HG03378 (cell line): ENCODE measurements around the gene FOXP1.
"Not testable (repeated sequence)": the region's sequence is repeated elsewhere in the genome, so short reads cannot be mapped to it uniquely, and the experiment has no call there.

Experiments
- ATAC-seq: cut with Tn5 transposase; IDR thresholded peaks from one replicate; pipeline ENCODE4 v1.9.1; 2021; ENCODE audit warnings: mild to moderate bottlenecking, moderate library complexity; ENCODE audit not compliant: unreplicated experiment

Gene FOXP1

DNA sequence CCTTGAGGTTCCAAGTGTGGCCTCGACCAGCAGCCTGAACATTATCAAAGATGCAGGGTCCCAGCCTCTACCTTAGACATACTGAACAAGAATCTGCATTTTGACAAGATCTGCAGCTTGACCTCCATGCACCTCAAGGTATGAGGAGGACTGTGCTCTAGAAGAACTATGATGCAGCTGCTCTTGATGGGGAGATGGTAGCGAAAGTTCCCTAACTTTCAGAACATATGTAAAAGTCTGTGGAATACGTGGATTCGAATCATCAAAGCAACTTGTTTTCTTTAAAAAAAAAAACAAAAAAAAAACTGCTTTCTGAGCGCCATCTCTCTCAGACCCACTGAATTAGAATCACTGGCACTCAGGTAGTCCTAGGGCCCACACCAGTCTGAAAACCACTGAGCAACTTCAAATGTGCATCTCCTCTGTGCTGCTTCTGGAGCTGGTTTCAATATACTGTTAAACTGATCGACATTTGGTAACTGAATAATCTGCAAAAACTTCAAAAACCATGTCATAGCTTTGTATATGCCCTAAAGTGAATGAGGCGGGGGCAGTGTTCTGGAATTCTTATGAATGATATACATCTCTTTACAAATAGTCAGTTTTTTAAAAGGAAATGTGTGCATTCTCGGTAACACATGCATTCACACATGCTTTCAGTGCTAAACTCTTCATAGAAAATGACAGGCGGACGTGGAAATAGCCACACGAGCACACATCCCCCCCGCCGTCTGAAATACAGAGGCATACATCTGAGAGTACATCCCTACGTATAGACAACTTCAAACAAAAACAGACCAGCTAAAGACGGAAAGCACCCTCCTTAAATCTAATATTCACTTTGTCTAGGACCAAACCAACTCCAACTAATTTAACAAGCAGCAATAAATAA is 128.8 kb downstream of the FOXP1 start:
- no peak for ATAC-seq

DNA sequence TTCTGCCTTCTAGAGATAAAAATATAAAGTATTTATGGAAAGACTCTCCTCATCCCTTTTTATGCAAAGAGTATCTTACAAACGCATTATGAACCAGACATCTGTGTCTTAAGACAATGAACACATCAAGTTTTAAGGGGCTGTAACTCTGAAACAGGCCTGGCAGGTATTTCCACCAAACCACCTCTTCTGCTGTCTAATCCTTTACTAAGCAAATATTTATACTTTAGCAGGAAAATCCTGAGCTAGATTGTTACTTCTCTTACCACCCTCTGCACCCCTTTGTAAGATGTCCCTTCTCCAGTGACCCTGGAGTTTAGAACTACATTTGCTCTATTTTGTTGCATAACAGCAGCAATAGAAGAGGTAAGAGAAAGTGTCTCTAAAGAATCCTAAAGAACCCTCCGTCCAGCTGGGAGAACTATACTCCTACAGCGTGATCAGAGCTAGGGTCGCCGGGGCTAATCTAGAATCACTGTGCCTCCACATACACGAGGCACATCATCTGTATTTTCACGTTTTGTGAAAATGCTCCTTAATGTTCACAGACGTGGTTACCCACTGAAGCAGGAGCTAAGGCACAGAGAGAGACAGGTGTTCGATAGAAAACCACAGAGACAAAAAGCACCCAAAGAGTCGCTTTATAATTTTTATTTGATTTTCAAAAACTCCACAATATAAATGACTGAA is 129.6 kb downstream of the FOXP1 start:
- ATAC-seq = no peak

DNA sequence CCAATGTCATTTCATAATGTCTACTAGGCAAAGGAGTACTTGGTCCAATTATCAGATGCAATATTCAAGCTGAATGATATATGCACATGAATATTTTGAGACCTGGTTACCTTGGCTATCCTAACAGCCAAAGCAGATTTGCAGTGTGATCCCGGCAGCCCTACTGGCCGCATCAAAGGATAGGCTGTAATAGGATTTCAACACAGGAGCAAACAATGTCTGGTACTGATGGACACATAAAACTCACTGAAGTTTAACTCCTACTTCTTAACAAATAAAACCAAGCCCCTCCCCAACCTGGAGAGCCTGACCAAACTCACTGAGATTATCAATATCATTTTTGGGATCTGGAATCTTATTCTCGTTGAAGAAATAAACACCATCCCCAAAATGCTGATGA is 130.2 kb downstream of the FOXP1 start:
- ATAC-seq = no peak

DNA sequence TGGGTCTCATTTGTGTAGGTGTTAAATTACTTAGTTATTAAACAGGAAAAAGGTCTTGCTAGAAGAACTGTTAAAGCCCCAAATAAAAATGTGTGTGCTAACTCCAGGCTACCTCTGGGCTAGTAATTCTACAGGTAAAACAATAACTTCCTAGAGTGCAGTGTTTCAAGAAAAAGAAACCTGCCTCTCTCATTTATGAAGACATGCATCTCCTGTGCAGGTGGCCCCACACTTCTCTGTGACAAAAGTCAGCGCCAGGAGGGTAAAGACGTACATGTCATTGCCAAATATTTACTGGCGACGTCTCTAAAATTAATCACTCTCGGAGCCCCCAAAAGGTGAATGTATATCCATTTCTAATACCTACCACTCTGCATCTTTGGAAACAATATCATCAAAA is 131.7 kb downstream of the FOXP1 start:
- no peak for ATAC-seq

DNA sequence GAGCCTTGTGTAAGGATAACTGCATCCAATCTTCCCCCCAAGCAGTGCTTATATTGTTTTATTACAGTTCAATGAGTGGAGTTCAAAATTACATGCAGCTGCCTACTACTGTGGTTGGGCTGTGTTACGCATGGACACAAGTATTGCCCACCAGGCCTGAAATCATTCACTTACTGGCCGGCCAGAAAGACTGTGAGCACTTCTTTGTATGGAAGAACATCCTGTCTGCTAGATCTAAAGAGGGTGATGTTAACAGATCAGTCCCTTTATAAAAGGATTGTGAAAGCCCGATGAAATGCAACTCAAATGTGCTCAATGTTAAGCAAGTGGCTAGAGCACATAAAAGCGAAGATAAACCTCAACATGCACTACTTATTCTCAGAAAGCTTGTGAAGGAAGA is 132.5 kb downstream of the FOXP1 start:
- no peak for ATAC-seq

DNA sequence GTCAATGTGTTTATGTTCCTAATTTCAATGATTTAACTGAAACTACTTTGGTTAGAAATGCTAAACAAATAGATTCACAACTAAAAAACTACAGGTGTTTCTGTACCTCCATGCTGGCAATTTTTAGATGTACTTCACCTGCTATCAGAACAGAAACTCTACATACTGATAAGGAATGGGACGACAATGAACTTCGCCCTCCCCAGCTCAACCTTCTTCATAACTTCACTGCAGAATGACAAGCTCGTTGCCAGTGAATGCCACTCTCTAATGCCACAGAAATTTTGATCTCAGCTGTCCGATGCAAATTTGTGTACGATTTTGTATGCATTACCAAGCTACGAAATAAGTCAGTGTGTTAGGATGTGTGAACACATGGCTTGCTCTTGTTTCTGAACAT is 133.4 kb downstream of the FOXP1 start:
- no peak for ATAC-seq

DNA sequence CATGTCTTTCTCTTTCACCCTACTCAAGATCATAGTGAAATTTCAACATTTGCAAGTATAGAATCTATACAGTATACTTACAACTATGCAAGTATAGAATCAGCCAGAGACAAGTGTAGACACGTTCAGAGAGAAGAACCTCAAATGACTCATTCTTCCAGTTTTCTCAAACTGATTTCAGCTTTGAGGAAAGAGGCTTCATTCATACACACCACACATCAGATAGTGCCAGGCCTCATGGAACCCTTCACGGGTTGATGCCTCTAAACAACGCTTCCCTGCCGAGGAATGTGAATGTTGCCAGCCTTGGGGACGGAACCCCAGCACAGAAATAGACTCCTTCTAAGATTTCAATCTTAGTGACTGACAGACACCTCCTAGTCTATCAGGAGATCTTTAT is 135.7 kb downstream of the FOXP1 start:
- ATAC-seq = no peak

DNA sequence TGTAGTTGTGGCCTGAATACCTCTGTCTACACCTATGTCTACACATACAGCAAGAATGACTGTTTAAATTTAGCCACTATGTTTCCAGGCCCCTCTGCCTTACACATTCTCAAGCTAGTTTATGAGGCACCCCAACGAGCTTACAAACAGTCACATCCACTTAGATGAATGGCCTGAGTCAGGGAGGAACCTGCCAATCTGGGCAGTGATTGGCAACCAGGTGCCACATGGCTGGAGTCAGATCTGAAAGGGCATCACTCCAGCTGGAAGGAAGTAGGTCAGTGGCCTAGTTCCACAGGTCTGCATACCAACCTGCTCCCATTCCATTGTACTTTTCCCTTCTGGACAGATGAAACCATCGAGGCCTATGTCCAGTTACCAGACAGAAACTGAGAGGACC is 136.3 kb downstream of the FOXP1 start:
- ATAC-seq = no peak

DNA sequence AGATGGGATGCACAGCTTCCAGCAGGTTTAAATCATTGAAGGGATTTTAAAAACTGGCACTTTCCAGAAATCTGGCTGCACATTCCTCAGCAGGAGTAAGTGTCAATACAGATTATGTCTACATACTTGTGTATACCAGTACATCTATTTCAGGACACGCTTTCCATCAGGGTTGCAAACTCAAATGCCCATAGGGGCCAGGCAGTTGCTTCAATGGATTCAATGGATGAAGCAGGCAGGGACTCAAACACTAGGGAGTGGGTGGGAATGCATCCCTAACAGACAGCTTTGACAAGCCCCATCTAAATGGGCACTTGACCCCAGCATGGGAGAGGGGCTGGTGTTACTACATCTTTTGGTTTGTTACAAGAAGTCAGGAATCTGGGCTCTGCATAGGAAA is 136.8 kb downstream of the FOXP1 start:
- ATAC-seq = no peak

DNA sequence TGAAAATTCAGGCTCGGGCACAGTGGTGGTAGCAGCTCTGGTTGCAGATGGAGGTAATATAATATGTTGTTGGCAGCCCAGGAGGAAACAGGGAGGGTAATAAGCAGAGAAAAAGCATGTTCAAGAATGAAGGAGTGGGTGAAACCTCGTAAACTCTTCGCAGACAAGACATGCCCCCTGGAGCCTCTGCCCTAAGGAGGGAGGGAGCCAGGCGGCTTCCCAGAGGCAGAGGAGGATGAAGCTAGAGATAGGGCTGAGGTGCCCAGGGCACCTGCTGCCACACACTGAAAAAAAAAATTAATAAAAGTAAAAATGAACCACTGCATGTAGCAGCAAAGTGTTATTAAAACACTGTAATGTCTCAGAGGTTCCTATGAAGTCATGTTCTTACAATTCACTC is 137.3 kb downstream of the FOXP1 start:
- ATAC-seq = no peak

DNA sequence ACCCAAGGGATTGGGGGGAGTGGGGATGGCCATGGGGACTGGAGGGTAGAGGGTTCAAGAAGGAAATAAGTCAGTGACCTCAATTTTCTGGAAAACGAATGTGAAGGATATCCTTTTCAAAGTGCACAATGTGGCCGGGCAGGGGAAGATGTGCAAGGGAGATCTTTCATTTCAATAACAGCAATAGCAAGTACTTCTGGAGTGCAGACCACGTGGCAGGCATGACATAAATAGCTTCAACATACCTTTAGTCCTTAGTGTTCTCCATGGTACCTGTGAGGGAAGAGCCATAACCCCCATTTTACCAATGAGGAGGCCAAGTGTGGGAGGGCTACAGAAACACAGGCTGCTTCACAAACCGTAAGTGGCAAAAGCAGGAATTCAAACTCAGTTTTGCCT is 138.7 kb downstream of the FOXP1 start:
- no peak for ATAC-seq

DNA sequence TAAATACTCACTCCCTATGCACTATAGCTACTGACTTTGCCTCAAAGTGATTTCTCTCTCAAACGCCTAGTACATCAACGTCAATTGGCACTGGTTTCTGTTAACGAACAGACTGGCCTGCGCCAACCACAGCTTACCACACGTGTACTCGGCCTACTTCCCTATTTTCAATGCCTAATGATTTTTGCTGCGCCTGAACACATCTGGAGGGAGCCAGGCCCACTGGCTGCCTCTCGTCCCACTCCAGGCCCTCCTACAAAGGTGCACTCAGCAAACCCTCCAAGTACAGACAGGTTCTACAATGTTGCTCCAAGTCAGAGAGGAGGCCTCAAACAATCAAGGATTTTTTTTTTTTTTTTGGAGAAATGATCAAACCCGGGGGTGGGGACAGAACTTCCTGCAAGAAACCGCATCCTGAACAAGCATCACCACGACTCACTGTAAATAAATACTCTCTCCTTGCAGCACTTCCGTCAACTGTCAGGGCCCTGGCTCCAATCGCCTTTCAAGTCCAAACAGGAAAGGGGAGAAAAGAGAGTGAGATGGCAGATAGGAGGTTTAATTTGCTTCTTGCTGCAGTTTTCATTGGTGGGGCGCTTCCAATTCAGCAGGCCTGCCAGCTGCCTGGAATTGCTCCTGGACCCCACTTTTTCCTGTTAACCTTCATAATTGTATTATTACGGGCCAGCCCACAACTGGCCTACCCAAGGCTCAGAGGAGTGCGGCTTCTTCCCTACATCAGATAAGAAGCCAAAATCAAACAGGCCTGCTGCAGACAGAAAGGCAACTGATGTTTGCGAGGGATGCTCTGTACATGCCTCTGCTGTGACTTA is 139.3 kb downstream of the FOXP1 start:
- peak; percentile 94 for ATAC-seq

DNA sequence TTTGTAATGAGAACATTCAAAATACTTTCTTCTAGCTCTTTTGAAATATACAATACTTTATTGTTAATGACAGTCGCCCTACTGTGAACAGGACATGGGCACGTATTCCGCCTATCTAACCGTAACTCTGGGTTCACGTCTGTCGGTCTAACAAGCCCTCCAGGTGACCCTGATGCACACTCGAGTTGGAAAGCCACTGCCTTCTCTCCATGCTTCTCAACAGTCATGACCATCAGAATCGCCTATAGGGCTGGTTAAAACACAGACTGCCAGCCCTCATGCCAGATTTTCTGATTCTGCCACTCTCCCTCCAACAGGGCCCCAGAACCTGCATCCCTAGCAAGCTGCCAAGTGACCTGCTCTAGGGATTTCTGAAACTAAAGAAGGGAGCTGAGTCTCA is 140.2 kb downstream of the FOXP1 start:
- no peak for ATAC-seq

DNA sequence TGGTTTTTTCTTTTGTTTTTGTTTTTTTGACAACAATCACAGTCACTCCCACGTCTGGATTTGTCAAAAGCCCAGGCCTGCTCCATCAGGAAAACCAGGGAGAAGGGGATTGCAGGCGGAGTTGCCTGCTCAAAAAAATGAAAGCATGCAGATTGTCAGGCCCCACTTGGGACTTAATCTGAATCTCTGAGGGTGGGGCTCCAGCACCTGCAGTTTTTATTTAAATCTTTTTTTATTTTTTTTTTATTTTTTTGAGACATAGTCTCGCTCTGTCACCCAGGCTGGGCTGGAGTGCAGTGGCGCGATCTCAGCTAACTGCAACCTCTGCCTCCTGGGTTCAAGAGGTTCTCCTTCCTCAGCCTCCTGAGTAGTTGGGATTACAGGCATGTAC is 140.9 kb downstream of the FOXP1 start:
- ATAC-seq = no peak

DNA sequence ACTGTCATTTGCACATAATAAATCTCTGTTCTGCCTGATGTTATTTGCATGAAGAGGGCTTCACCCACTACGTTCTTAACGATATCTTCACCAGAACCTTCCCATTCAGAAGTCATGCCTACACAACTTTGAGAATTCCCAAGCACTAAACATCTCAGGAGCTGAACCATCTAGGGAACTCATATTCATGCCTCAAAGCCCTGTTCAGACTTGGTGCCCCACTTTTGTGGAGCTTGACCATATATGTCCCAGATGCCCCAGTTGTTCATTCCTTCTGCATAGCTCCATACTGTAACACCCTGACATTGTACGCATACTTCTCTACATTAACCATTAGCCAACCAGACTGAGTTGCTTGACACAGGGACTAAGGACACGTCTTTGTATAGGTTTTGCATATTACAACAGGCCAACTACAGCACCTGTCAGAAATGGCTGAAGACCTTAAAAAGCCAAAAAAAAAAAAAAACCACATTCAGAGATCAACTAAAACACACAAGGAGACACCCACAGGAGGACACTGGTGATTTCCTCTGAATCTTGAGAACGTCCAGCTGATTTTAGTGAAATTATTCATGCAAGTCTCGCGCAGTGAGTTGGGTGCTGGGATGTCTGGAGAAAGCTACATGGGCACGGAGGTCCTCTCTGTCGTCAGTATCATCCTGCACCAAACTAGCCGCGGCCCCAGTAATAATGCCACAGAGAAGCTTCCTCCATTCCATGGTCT is 141.4 kb downstream of the FOXP1 start:
- ATAC-seq = no peak

DNA sequence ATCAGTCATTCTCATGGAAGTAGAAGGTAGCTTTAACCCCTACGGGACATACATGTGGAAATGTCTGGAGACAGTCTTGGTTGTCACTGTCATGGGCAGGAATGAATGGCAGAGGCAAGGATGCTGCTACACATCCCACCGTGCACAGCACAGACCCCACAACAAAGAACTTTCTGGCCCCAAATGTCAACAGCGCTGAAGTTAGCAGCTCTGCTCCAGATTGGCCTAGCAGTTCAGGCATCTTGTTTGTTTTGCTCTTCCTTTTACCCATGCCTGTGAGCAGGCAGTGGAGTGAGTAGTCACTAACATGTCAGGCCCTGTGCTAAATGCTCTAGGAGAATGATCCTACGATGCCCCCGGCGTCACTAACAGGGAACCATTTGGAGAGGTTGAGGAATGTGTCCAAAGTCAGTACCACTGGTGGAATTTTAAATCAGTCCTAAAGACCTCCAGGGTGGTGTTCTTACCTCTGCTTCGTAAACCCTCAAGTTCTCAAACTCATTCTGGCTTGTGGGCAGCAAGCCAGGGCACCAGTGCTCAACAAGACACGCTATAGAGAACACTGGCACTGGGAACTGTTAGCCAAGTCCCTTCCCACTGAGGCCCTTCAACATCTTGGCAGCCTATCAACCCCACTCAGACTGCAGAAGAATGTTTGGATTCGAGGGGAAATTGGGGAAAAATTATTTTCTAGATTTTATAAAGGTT is 142.2 kb downstream of the FOXP1 start:
- ATAC-seq = no peak

DNA sequence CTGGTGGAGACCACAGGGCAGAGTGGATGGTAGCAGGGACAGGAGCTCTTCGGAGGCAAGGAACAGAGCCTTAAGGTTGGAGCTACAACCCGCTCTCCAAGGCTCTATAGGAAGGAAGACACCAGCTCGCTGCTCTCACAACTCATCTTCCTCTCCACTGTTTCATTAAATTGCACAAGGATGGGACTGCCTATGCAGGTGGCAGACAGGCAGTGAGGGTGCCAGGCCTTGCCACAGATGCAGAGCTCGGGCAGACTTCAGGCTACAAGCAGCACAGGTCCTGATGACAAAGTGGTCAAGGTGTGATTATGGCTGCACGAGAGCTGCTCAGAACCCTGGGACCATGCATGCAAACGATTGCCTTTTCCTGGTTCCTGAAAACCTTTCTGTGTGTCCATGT is 144.6 kb downstream of the FOXP1 start:
- ATAC-seq = no peak

DNA sequence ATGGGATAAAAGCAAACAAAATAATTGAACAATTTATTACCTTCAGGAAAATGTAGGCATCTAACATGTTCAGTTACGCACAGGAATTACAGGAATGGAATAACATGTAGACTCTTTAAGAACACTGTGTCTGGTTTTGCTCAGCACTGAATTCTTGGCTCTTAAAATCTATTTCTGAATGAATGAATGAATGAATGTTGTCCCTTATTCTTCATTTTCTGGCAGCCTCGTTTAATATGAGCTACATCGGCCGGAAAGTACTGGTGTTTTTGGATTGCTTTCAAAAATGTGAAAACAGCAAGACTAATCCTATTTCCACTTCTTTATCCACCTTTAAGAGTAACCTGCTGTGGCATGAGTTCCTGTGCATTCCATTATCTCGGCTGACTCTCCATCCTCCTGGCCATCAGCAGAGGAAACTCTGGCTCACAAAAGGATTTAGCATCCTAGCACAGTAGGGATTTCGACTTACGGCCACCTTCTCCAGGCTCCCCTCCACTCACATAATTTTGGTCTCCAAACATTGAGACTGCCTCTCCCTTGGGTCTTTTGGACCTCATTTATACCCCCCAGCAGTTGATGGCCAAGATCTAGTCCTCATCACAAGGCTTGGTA is 145.3 kb downstream of the FOXP1 start:
- ATAC-seq = no peak

DNA sequence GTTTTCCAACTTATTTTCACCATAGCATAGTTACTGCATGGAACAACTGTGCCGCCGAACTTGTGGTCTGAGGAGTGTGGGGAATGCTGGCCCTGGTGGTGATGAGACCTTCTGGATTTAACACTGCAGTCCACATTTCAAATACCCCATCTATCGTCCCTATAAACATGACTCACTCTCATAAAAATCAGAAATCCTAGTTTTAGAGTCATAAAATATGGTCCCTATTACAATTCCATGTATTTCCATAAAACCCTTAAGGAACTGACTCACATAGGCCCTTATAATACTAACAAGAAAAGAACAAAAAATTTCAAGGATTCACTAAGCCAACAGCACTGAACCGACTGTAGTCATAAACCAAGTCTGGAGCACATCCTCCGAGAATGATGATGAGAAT is 147.2 kb downstream of the FOXP1 start:
- no peak for ATAC-seq

DNA sequence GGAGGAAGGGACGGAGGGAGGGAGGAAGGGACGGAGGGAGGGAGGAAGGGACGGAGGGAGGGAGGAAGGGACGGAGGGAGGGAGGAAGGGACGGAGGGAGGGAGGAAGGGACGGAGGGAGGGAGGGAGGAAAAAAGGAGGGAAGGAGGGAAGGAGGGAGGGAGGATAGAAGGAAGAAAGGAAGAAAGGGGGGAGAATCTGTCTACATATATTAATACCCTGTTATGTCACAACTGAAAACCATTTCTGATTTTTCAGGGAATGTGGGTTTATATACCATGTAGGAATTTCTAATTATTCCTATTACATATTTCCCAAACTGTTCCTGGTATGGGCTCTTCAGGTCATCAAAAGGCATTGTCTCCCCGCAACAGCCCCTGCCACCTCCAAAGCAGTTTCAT is 147.7 kb downstream of the FOXP1 start:
- not testable (repeated sequence) for ATAC-seq
